22Rv1 (cell line): ENCODE measurements around the gene PCDH9.

Experiments used
- ZFX ChIP-seq: fragments of 450-650 bp; IDR thresholded peaks from 2 replicates; pipeline ENCODE4 v1.6.1; 2017; ENCODE audit warnings: antibody characterized with exemption, borderline replicate concordance
- TF ChIP-seq, protein P1 (sequence below): fragments of 450-650 bp; IDR thresholded peaks from 2 replicates; pipeline ENCODE4 v1.5.1; 2017; ENCODE audit warnings: mild to moderate bottlenecking

DNA sequence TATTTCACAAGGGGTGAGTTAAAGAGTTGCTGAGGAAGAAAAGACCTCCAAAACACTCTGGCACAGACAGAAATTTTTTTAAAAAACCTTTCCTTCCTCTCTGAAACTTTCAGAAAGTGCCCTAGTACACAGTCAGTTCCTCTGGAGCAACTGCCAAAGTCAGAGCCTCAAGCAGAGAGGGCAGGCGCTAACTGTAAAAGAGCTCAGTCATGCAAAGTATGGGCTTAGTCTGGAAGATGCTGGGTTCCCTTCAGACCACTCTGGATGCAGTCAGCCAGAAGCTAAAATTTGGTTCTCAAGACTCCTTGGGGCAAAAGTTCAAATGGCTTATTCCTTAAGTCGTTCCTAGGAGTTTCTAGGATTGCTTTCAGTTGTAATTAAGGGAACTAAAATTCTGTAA is 671.6 kb downstream of the PCDH9 start:
- TF ChIP-seq, protein P1, sequence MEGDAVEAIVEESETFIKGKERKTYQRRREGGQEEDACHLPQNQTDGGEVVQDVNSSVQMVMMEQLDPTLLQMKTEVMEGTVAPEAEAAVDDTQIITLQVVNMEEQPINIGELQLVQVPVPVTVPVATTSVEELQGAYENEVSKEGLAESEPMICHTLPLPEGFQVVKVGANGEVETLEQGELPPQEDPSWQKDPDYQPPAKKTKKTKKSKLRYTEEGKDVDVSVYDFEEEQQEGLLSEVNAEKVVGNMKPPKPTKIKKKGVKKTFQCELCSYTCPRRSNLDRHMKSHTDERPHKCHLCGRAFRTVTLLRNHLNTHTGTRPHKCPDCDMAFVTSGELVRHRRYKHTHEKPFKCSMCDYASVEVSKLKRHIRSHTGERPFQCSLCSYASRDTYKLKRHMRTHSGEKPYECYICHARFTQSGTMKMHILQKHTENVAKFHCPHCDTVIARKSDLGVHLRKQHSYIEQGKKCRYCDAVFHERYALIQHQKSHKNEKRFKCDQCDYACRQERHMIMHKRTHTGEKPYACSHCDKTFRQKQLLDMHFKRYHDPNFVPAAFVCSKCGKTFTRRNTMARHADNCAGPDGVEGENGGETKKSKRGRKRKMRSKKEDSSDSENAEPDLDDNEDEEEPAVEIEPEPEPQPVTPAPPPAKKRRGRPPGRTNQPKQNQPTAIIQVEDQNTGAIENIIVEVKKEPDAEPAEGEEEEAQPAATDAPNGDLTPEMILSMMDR: no peak
- no peak for TF ChIP-seq ZFX
